Endodermal cell (in vitro differentiated cells): ENCODE results near the gene RETREG1. TPM values are rescaled to one million over a fixed set of nuclear protein-coding genes. Genes with fewer than 3 reads are reported as not detected.

Source experiments
- DNase-seq: peaks from one replicate; pipeline ENCODE4 v3.0.0-alpha.2; 2017
- H3K27ac ChIP-seq: 2 replicates; pipeline ENCODE4 v1.5.1; 2013; ENCODE audit warnings: mild to moderate bottlenecking, low read depth, low read length, moderate library complexity
- H3K27me3 ChIP-seq: 2 replicates; pipeline ENCODE4 v1.6.1; 2013; ENCODE audit warnings: mild to moderate bottlenecking, low read length, moderate library complexity; ENCODE audit not compliant: insufficient read depth, control insufficient read depth, poor library complexity, severe bottlenecking
- H3K36me3 ChIP-seq: 2 replicates; pipeline ENCODE4 v1.7.0; 2013; ENCODE audit warnings: mild to moderate bottlenecking, low read length, moderate library complexity; ENCODE audit not compliant: control insufficient read depth, insufficient read depth
- H3K4me1 ChIP-seq: one replicate; pipeline ENCODE4 v1.7.0; 2013; ENCODE audit warnings: low read length; ENCODE audit not compliant: control insufficient read depth, insufficient read depth
- H3K4me3 ChIP-seq: 2 replicates; pipeline ENCODE4 v1.5.1; 2013; ENCODE audit warnings: mild to moderate bottlenecking, low read length, moderate library complexity
- H3K9ac ChIP-seq: 2 replicates; pipeline ENCODE4 v1.6.1; 2013; ENCODE audit warnings: mild to moderate bottlenecking, low read length, moderate library complexity; ENCODE audit not compliant: poor library complexity, severe bottlenecking; ENCODE audit errors: extremely low read depth
- H3K9me3 ChIP-seq: 2 replicates; pipeline ENCODE4 v1.6.1; 2013; ENCODE audit warnings: mild to moderate bottlenecking, low read length, moderate library complexity; ENCODE audit not compliant: control insufficient read depth
- H3K27ac Mint-ChIP-seq: 2 replicates; pipeline ENCODE4 v1.8.0; 2020; ENCODE audit warnings: mixed read lengths
- H3K27me3 Mint-ChIP-seq: 2 replicates; pipeline ENCODE4 v1.8.0; 2021; ENCODE audit warnings: mild to moderate bottlenecking, mixed read lengths; ENCODE audit not compliant: insufficient read depth
- H3K36me3 Mint-ChIP-seq: 2 replicates; pipeline ENCODE4 v1.8.0; 2020; ENCODE audit warnings: low read depth, mixed read lengths
- H3K4me1 Mint-ChIP-seq: 2 replicates; pipeline ENCODE4 v1.8.0; 2020; ENCODE audit warnings: mixed read lengths
- H3K4me3 Mint-ChIP-seq: 2 replicates; pipeline ENCODE4 v1.8.0; 2020; ENCODE audit warnings: mild to moderate bottlenecking, moderate library complexity, mixed read lengths
- H3K9me3 Mint-ChIP-seq: 2 replicates; pipeline ENCODE4 v1.8.0; 2020; ENCODE audit warnings: mild to moderate bottlenecking, mixed read lengths
- WGBS, 2 experiments: methylation state at CpG; one replicate each; pipeline versions ENCODE4 v1.1.5 to v1.1.7; 2013; ENCODE audit warnings: missing lambda C conversion rate in 2 of 2, mixed read lengths in 1 of 2; ENCODE audit not compliant: insufficient coverage in 1 of 2, insufficient read length in 1 of 2; 5-methylcytosine and 5-hydroxymethylcytosine counted together
- total RNA-seq, 2 donors: library from RNA; stranded (reverse); fragmentation: NEBNext Ultra II Directional in 1 of 2; extraction: Animal tissue kit (Norgen Biotek cat#: 25700) in 1 of 2; gene quantifications; 2 replicates in 1 of 2; 3 replicates in 1 of 2; pipeline ENCODE4 v1.2.1, GENCODE V29; 2021
- TF ChIP-seq, protein P1 (sequence below): fragments of 200-600 bp; sonication (generic); conservative IDR thresholded peaks from 2 replicates; pipeline ENCODE4 v1.5.0; 2021; ENCODE audit warnings: antibody characterized with exemption, mild to moderate bottlenecking

The RETREG1 gene
- total RNA-seq, 2 donors from 2014 or later = 4.1 to 4.3 TPM

DNA sequence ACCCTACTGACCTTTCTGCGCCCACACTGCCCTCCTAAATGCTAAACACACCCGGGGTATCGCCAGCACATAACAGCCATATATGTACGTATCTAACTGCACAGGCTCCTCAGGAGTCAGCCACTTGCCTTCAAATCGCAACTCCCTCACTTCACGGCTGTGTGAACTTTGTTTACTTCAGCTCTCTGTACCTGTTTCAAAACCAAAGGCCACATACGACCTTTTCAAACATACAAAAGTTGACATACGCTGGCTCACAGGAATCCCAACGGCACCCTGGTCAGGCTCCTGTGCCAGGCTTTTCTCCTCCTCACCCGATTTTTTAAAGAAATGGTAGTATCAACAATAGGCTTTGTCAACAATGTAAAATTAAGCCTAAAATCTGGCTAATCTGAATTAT, 112.2 kb downstream of the RETREG1 start:
- H3K36me3 Mint-ChIP-seq = no peaks in the 10 kb centered on the region
- no peaks in the 10 kb centered on the region for H3K27me3 Mint-ChIP-seq
- peaks cover 2% of the 10 kb centered on the region for H3K9me3 Mint-ChIP-seq
- H3K9ac ChIP-seq = no peak overlapping the region
- no peaks in the 10 kb centered on the region for H3K27me3 ChIP-seq
- no peak for DNase-seq
- TF ChIP-seq, protein P1, sequence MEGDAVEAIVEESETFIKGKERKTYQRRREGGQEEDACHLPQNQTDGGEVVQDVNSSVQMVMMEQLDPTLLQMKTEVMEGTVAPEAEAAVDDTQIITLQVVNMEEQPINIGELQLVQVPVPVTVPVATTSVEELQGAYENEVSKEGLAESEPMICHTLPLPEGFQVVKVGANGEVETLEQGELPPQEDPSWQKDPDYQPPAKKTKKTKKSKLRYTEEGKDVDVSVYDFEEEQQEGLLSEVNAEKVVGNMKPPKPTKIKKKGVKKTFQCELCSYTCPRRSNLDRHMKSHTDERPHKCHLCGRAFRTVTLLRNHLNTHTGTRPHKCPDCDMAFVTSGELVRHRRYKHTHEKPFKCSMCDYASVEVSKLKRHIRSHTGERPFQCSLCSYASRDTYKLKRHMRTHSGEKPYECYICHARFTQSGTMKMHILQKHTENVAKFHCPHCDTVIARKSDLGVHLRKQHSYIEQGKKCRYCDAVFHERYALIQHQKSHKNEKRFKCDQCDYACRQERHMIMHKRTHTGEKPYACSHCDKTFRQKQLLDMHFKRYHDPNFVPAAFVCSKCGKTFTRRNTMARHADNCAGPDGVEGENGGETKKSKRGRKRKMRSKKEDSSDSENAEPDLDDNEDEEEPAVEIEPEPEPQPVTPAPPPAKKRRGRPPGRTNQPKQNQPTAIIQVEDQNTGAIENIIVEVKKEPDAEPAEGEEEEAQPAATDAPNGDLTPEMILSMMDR = no peak
- no peak overlapping the region for H3K27ac Mint-ChIP-seq
- H3K4me3 Mint-ChIP-seq = no peak overlapping the region
- no peak overlapping the region for H3K27ac ChIP-seq
- H3K4me1 Mint-ChIP-seq = peaks cover 10% of the 10 kb centered on the region
- 93 to 94% methylated on average over 6 to 10 of the region's 10 CpGs for WGBS, 2 experiments
- no peaks in the 10 kb centered on the region for H3K36me3 ChIP-seq
- no peaks in the 10 kb centered on the region for H3K9me3 ChIP-seq
- H3K4me3 ChIP-seq = no peak overlapping the region
- H3K4me1 ChIP-seq = no peaks in the 10 kb centered on the region

DNA sequence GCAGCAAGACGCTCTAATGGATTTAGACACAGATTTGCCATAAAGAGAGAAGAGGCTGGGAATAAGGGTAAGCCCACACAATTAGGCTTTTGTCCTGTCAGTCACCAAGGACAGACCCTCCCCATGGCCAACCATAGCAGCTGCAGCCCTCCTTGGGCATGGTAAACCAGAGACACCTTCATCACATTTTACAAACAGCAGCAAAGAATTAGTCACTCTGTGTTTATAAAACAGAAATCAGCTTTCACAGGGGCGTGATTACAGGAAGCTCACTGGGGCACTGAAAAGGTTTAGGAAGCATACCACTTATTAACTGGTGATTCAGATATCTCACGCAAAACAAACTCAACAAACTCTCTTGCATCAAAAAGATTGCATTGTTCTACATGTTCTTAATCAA, 113.9 kb downstream of the RETREG1 start:
- Mint-ChIP-seq H3K9me3 (peaks cover 2% of the 10 kb centered on the region), H3K27me3 (no peaks in the 10 kb centered on the region), H3K27ac (no peak overlapping the region), H3K4me3 (no peak overlapping the region), H3K36me3 (no peaks in the 10 kb centered on the region), H3K4me1 (no peaks in the 10 kb centered on the region)
- Histone ChIP-seq H3K4me1 (no peaks in the 10 kb centered on the region), H3K4me3 (no peak overlapping the region), H3K36me3 (no peaks in the 10 kb centered on the region), H3K9ac (no peak overlapping the region), H3K27me3 (no peaks in the 10 kb centered on the region), H3K9me3 (no peaks in the 10 kb centered on the region), H3K27ac (no peak overlapping the region)
- TF ChIP-seq, protein P1 = no peak
- DNase-seq = no peak
- WGBS, 2 experiments = 78 to 89% methylated on average over 2 to 3 of the region's 3 CpGs

DNA sequence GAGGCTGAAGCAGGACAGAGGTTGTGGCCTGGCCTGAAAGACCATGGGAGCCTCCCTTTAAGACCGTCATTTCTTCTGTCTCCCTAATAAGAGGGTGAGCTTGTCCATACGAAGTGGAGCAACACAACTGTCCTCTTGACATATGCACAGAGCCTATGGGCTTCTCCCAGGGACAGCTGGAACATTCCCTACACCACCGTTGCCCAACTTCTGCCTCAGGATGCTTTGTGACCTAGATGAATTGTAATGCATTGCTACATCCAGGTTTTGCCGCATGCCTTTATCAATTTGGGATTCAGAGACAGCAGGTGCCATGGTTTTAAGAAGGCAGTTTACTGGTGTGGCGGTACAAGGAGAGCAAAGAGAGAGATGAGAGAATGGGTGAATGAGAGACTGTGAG, 116.8 kb downstream of the RETREG1 start:
- Histone ChIP-seq H3K9me3 (peaks cover 14% of the 10 kb centered on the region), H3K9ac (no peak overlapping the region), H3K4me1 (no peaks in the 10 kb centered on the region), H3K36me3 (no peaks in the 10 kb centered on the region), H3K27ac (no peak overlapping the region), H3K27me3 (no peaks in the 10 kb centered on the region), H3K4me3 (no peak overlapping the region)
- WGBS, 2 experiments = 89 to 93% methylated on average over 5 of the region's 5 CpGs
- TF ChIP-seq, protein P1 = no peak
- Mint-ChIP-seq H3K27me3 (no peaks in the 10 kb centered on the region), H3K4me3 (no peak overlapping the region), H3K36me3 (peaks cover under 1% of the 10 kb centered on the region), H3K9me3 (peaks cover 22% of the 10 kb centered on the region), H3K4me1 (no peaks in the 10 kb centered on the region), H3K27ac (no peak overlapping the region)
- no peak for DNase-seq
